OCI-LY7 (cell line): ENCODE data around the gene IFT57. TPM values are rescaled to one million over a fixed set of nuclear protein-coding genes. Genes with fewer than 3 reads are reported as not detected.
"Not testable (repeated sequence)": the region's sequence is repeated elsewhere in the genome, so short reads cannot be mapped to it uniquely, and the experiment has no call there.

Experiments
- Bru-seq: library from RNA; stranded (reverse); fragments of 400-500 nt; gene quantifications from one replicate; lab custom pipeline; 2021; lab: Mats Ljungman, UMichigan
- BruChase-seq, 2 experiments: library from RNA; stranded (reverse); fragments of 400-500 nt; gene quantifications; one replicate each; lab custom pipeline; 2021; lab: Mats Ljungman, UMichigan
- BruUV-seq: library from RNA; stranded (reverse); fragments of 400-500 nt; replicated peaks from 2 replicates; lab custom pipeline; 2021; lab: Mats Ljungman, UMichigan
- CTCF ChIA-PET: fragments of 300-600 bp; sonication (Branson Sonifier 250); formaldehyde crosslinking; loops from one replicate; lab custom pipeline; 2022; ENCODE audit warnings: antibody characterized with exemption; ENCODE audit not compliant: unreplicated experiment; lab: Charles Lee
- POLR2A ChIA-PET: fragments of 300-600 bp; sonication (Branson Sonifier 250); formaldehyde crosslinking; loops from one replicate; lab custom pipeline; 2022; ENCODE audit warnings: antibody characterized with exemption; lab: Charles Lee
- DNase-seq: peaks from one replicate; pipeline ENCODE4 v3.0.0-alpha.2; 2015; ENCODE audit warnings: low spot score
- H2AFZ ChIP-seq: fragments of 200-600 bp; sonication (generic), shearing (Covaris generic); 2 replicates; pipeline ENCODE4 v1.6.1; 2014; ENCODE audit warnings: mild to moderate bottlenecking, antibody characterized with exemption, low read length, moderate library complexity
- H3K27ac ChIP-seq: fragments of 200-600 bp; sonication (generic); 2 replicates; pipeline ENCODE4 v1.5.1; 2014; ENCODE audit warnings: mixed run types, low read depth, mild to moderate bottlenecking, moderate library complexity, low read length, inconsistent platforms; ENCODE audit not compliant: poor library complexity, severe bottlenecking
- H3K36me3 ChIP-seq: fragments of 200-600 bp; sonication (generic); 2 replicates; pipeline ENCODE4 v1.6.1; 2014; ENCODE audit warnings: mild to moderate bottlenecking, antibody characterized with exemption, low read length, moderate library complexity, mixed read lengths; ENCODE audit not compliant: insufficient read depth
- H3K4me1 ChIP-seq: fragments of 200-600 bp; sonication (generic); 2 replicates; pipeline ENCODE4 v1.5.1; 2014; ENCODE audit warnings: mild to moderate bottlenecking, low read length; ENCODE audit not compliant: insufficient read depth, poor library complexity, severe bottlenecking
- H3K4me2 ChIP-seq: fragments of 200-600 bp; sonication (generic); 2 replicates; pipeline ENCODE4 v1.6.1; 2014; ENCODE audit warnings: mild to moderate bottlenecking, low read length
- H3K4me3 ChIP-seq: fragments of 200-600 bp; sonication (generic); 2 replicates; pipeline ENCODE4 v1.5.1; 2014; ENCODE audit warnings: mild to moderate bottlenecking, low read depth, low read length; ENCODE audit not compliant: poor library complexity, severe bottlenecking
- H3K79me2 ChIP-seq: fragments of 200-600 bp; sonication (generic); 2 replicates; pipeline ENCODE4 v1.6.1; 2016; ENCODE audit warnings: low read depth, mild to moderate bottlenecking, low read length, moderate library complexity, mixed read lengths; ENCODE audit not compliant: insufficient read depth
- H3K9me2 ChIP-seq: fragments of 200-600 bp; sonication (generic); 2 replicates; pipeline ENCODE4 v1.6.1; 2016; ENCODE audit warnings: mild to moderate bottlenecking, low read length, mixed read lengths; ENCODE audit not compliant: insufficient read depth
- H3K9me3 ChIP-seq: fragments of 200-600 bp; sonication (generic); 2 replicates; pipeline ENCODE4 v1.6.1; 2014; ENCODE audit warnings: mild to moderate bottlenecking, mixed run types, low read length, mixed read lengths
- H4K20me1 ChIP-seq: fragments of 200-600 bp; sonication (generic); 2 replicates; pipeline ENCODE4 v1.6.1; 2014; ENCODE audit warnings: mild to moderate bottlenecking, antibody characterized with exemption, low read length, moderate library complexity, mixed read lengths; ENCODE audit not compliant: insufficient read depth
- EZH2phosphoT487 ChIP-seq: fragments of 200-600 bp; sonication (generic); IDR thresholded peaks from 2 replicates; pipeline ENCODE4 v1.6.1; 2018; ENCODE audit warnings: low read depth, borderline replicate concordance, mild to moderate bottlenecking, mixed run types, antibody characterized with exemption, low read length, moderate library complexity, mixed read lengths
- intact Hi-C: fragments of 100-400 bp; cut with micrococcal nuclease; formaldehyde crosslinking; loops from one replicate; pipeline ENCODE4 v1.10.0; 2022; ENCODE audit not compliant: unreplicated experiment
- long read RNA-seq: library from polyadenylated mRNA; stranded (forward); transcript quantifications from one replicate; pipeline ENCODE4 v2.0.0, GENCODE V29; 2022
- total RNA-seq, 2 experiments: library from RNA; depleted of rRNA in 1 of 2; stranded (reverse); fragments of >200 nt in 1 of 2; shearing (Covaris generic) in 1 of 2; gene quantifications; 2 replicates each; pipeline ENCODE4 v1.2.3, GENCODE V29; 2014 to 2022
- TF ChIP-seq, protein P1 (sequence below): fragments of 200-600 bp; sonication (generic); conservative IDR thresholded peaks from 2 replicates; pipeline ENCODE4 v1.5.1; 2014; ENCODE audit warnings: mild to moderate bottlenecking, antibody characterized with exemption, low read length, moderate library complexity, mixed read lengths

IFT57 gene, protein sequence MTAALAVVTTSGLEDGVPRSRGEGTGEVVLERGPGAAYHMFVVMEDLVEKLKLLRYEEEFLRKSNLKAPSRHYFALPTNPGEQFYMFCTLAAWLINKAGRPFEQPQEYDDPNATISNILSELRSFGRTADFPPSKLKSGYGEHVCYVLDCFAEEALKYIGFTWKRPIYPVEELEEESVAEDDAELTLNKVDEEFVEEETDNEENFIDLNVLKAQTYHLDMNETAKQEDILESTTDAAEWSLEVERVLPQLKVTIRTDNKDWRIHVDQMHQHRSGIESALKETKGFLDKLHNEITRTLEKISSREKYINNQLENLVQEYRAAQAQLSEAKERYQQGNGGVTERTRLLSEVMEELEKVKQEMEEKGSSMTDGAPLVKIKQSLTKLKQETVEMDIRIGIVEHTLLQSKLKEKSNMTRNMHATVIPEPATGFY
- total RNA-seq (2014; rRNA removed; shearing (Covaris generic)) (61.9 and 68.2 TPM in 2 replicates), total RNA-seq (2022) (44.1 and 46.5 TPM in 2 replicates), Bru-seq, nascent RNA (percentile 71 among the genes with signal in this experiment), BruChase-seq, experiment 1, labeled RNA remaining after a 6-hour chase (percentile 59 among the genes with signal in this experiment), BruChase-seq, experiment 2, labeled RNA remaining after a 2-hour chase (percentile 58 among the genes with signal in this experiment)
- long read RNA-seq, transcript IFT57-201 (11 exons, 3,203 nt): major isoform, 86 of 116 reads
- long read RNA-seq, partial matches to known transcripts: 15 of 116 reads
- long read RNA-seq, other reads (novel, unspliced or antisense): 15 of 116 reads

- Histone ChIP-seq H3K4me2 (peak within 1 kb of the TSS; percentile 99), H3K79me2 (peaks cover 38% of the 10 kb centered on the region; the same call in 1 of the 2 replicates), H3K9me3 (no peaks in the 10 kb centered on the region), H3K27ac (peak within 1 kb of the TSS; percentile 75), H3K4me3 (peak within 1 kb of the TSS; percentile 92), H4K20me1 (no peaks in the 10 kb centered on the region), H3K36me3 (0 out of 2 replicates have a peak, but pooled peaks cover 2% of the 10 kb centered on the region), H2AFZ (peak within 1 kb of the TSS; percentile 96), H3K4me1 (peaks cover 42% of the 10 kb centered on the region), H3K9me2 (no peaks in the 10 kb centered on the region)
- no TSS peak for BruUV-seq
- DNase-seq: peak; percentile 98
- TF ChIP-seq, protein P1, sequence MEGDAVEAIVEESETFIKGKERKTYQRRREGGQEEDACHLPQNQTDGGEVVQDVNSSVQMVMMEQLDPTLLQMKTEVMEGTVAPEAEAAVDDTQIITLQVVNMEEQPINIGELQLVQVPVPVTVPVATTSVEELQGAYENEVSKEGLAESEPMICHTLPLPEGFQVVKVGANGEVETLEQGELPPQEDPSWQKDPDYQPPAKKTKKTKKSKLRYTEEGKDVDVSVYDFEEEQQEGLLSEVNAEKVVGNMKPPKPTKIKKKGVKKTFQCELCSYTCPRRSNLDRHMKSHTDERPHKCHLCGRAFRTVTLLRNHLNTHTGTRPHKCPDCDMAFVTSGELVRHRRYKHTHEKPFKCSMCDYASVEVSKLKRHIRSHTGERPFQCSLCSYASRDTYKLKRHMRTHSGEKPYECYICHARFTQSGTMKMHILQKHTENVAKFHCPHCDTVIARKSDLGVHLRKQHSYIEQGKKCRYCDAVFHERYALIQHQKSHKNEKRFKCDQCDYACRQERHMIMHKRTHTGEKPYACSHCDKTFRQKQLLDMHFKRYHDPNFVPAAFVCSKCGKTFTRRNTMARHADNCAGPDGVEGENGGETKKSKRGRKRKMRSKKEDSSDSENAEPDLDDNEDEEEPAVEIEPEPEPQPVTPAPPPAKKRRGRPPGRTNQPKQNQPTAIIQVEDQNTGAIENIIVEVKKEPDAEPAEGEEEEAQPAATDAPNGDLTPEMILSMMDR: no peak
- TF ChIP-seq EZH2phosphoT487: no peak
- ChIA-PET POLR2A (interaction anchor here (0.6 to 3.7 kb wide), 18 partner anchors 9 to 367 kb away, joined by 3 to 39 read pairs (median 4); partner anchors contain the start of genes CIP2A and DZIP3), CTCF (no interaction called here)
- intact Hi-C loops: loop anchor here (1.0 to 5.0 kb wide), 5 partner anchors 97 to 985 kb away; partner anchors contain the start of genes BBX, CIP2A and DZIP3
Observed at GRCh38 chr3:108221911-108222852, at the start of gene IFT57. Gene IFT57 (minus strand): TSS chr3:108222424. CDS start chr3:108222322, 102 bp downstream.

- intact Hi-C loops: no loop called here
- no peak overlapping the region for H3K27ac ChIP-seq
- DNase-seq: no peak
- H3K4me2 ChIP-seq: no peak overlapping the region
- no TSS peak for BruUV-seq
- H3K4me1 ChIP-seq: no peaks in the 10 kb centered on the region
- TF ChIP-seq EZH2phosphoT487: no peak
- TF ChIP-seq, protein P1: no peak
- H3K79me2 ChIP-seq: no peaks in the 10 kb centered on the region
- no peaks in the 10 kb centered on the region for H3K9me3 ChIP-seq
- H3K9me2 ChIP-seq: no peaks in the 10 kb centered on the region
- no peaks in the 10 kb centered on the region for H4K20me1 ChIP-seq
- no peaks in the 10 kb centered on the region for H3K36me3 ChIP-seq
- POLR2A ChIA-PET: no interaction called here
- CTCF ChIA-PET: no interaction called here
- no peak overlapping the region for H3K4me3 ChIP-seq
- H2AFZ ChIP-seq: no peak overlapping the region
Observed at GRCh38 chr3:108271626-108272025, 49.4 kb upstream of the IFT57 start.

DNA sequence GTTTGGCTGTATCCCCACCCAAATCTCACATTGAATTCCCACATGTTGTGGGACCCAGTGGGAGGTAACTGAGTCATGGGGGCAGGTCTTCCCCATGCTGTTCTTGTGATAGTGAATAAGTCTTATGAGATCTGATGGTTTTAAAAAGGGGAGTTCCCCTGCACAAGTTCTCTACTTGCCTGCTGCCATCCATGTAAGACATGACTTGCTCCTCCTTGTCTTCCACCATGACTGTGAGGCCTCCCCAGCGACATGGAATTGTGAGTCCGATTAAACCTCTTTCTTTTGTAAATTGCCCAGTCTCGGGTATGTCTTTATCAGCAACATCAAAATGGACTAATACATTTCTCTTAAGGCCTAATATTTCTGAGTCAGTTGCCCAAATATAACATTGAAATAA, 46.0 kb upstream of the IFT57 start:
- H3K79me2 ChIP-seq, H4K20me1 ChIP-seq, DNase-seq, POLR2A ChIA-PET, H3K4me2 ChIP-seq, H3K9me3 ChIP-seq, H3K36me3 ChIP-seq, H3K9me2 ChIP-seq, intact Hi-C loops, H3K4me1 ChIP-seq, H3K4me3 ChIP-seq, H3K27ac ChIP-seq, BruUV-seq, CTCF ChIA-PET, H2AFZ ChIP-seq: not testable (repeated sequence)

GRCh38 chr3:108264534-108265298, 42.5 kb upstream of the IFT57 start:
- H3K9me2 ChIP-seq, H3K27ac ChIP-seq, CTCF ChIA-PET, H3K4me2 ChIP-seq, H3K36me3 ChIP-seq, H3K9me3 ChIP-seq, DNase-seq, H3K4me1 ChIP-seq, H2AFZ ChIP-seq, H3K4me3 ChIP-seq, BruUV-seq, H4K20me1 ChIP-seq, H3K79me2 ChIP-seq, POLR2A ChIA-PET, intact Hi-C loops: not testable (repeated sequence)
